GM21786 (cell line): ENCODE measurements around the gene MAD1L1.
"Not testable (repeated sequence)": the region's sequence is repeated elsewhere in the genome, so short reads cannot be mapped to it uniquely, and the experiment has no call there.

ENCODE experiments used
- ATAC-seq: cut with Tn5 transposase; IDR thresholded peaks from one replicate; pipeline ENCODE4 v1.9.1; 2021; ENCODE audit not compliant: unreplicated experiment

The MAD1L1 gene

GRCh38 chr7:2072042-2072441 is 160.7 kb downstream of the MAD1L1 start:
- ATAC-seq: peak; percentile 94

GRCh38 chr7:2071133-2071832 is 161.5 kb downstream of the MAD1L1 start:
- ATAC-seq: no peak

- no peak for ATAC-seq
These were observed 162.5 kb downstream of the MAD1L1 start for GRCh38 chr7:2070151-2070763.

- ATAC-seq: no peak
These were observed 163.3 kb downstream of the MAD1L1 start for GRCh38 chr7:2069472-2069860.

- no peak for ATAC-seq
These were observed 163.9 kb downstream of the MAD1L1 start for GRCh38 chr7:2068693-2069471.

GRCh38 chr7:2066251-2066919 is 166.4 kb downstream of the MAD1L1 start:
- no peak for ATAC-seq

- ATAC-seq: no peak
These were observed 167.2 kb downstream of the MAD1L1 start for GRCh38 chr7:2065528-2065927.

- ATAC-seq: no peak
These were observed 169.0 kb downstream of the MAD1L1 start for GRCh38 chr7:2063563-2064260.

- no peak for ATAC-seq
These were observed 170.1 kb downstream of the MAD1L1 start for GRCh38 chr7:2062648-2063047.

GRCh38 chr7:2060701-2061100 is 172.0 kb downstream of the MAD1L1 start:
- ATAC-seq: no peak

GRCh38 chr7:2059964-2060700 is 172.6 kb downstream of the MAD1L1 start:
- ATAC-seq: no peak

GRCh38 chr7:2058246-2058645 is 174.5 kb downstream of the MAD1L1 start:
- ATAC-seq: not testable (repeated sequence)

- no peak for ATAC-seq
These were observed 176.8 kb downstream of the MAD1L1 start for GRCh38 chr7:2055956-2056355.

GRCh38 chr7:2054927-2055326 is 177.8 kb downstream of the MAD1L1 start:
- ATAC-seq: no peak

GRCh38 chr7:2053395-2053794 is 179.3 kb downstream of the MAD1L1 start:
- ATAC-seq: no peak

GRCh38 chr7:2052657-2053048 is 180.1 kb downstream of the MAD1L1 start:
- ATAC-seq: no peak

- ATAC-seq: no peak
These were observed 180.8 kb downstream of the MAD1L1 start for GRCh38 chr7:2051707-2052656.

GRCh38 chr7:2050511-2050866 is 182.3 kb downstream of the MAD1L1 start:
- ATAC-seq: no peak
